AG09309 (cell line): ENCODE measurements around the gene ZNF423.

ENCODE experiments used
- DNase-seq: peaks from one replicate; pipeline ENCODE4 v3.0.0-alpha.2; 2010; ENCODE audit warnings: low read depth
- H3K4me3 ChIP-seq: 2 replicates; pipeline ENCODE4 v1.5.1; 2011; ENCODE audit warnings: mild to moderate bottlenecking, low read depth, low read length, moderate library complexity; ENCODE audit not compliant: control insufficient read depth
- CTCF ChIP-seq: IDR thresholded peaks from 2 replicates; pipeline ENCODE4 v1.5.1; 2011; ENCODE audit warnings: mild to moderate bottlenecking, low read depth, low read length, inconsistent platforms; ENCODE audit not compliant: insufficient read depth, control insufficient read depth; ENCODE audit errors: missing control alignments

The ZNF423 gene

GRCh38 chr16:49620158-49620868 is 235.6 kb downstream of the ZNF423 start:
- no peak for DNase-seq
- no peak overlapping the region for H3K4me3 ChIP-seq
- no peak for TF ChIP-seq CTCF

- no peak for DNase-seq
- no peak overlapping the region for H3K4me3 ChIP-seq
- no peak for TF ChIP-seq CTCF
Observed at GRCh38 chr16:49619811-49620157, 236.1 kb downstream of the ZNF423 start.

GRCh38 chr16:49618955-49619354 is 237.0 kb downstream of the ZNF423 start:
- no peak for TF ChIP-seq CTCF
- no peak for DNase-seq
- H3K4me3 ChIP-seq = no peak overlapping the region

- TF ChIP-seq CTCF = no peak
- no peak overlapping the region for H3K4me3 ChIP-seq
- no peak for DNase-seq
Observed at GRCh38 chr16:49617710-49618330, 238.1 kb downstream of the ZNF423 start.

- no peak for DNase-seq
- no peak for TF ChIP-seq CTCF
- no peak overlapping the region for H3K4me3 ChIP-seq
Observed at GRCh38 chr16:49617016-49617629, 238.8 kb downstream of the ZNF423 start.

- TF ChIP-seq CTCF = no peak
- no peak overlapping the region for H3K4me3 ChIP-seq
- no peak for DNase-seq
Observed at GRCh38 chr16:49615576-49615975, 240.3 kb downstream of the ZNF423 start.

GRCh38 chr16:49610983-49611382 is 244.9 kb downstream of the ZNF423 start:
- DNase-seq = no peak
- no peak for TF ChIP-seq CTCF
- no peak overlapping the region for H3K4me3 ChIP-seq
